ENCODE measurements around the gene ZNF362.
A peak's percentile ranks its signal among the peaks of the same experiment; 100 is the strongest.

Gene ZNF362

GRCh38 chr1:33250724-33251123, 5.6 kb upstream of the ZNF362 start:
- H3K36me3 ChIP-seq (ENCODE audit: control insufficient read depth in 2 of 2, insufficient read depth in 1 of 2, low read length in 2 of 2), result no peaks in the 10 kb centered on the region
- no peak overlapping the region for H3K27ac ChIP-seq (ENCODE audit: extremely low read depth, low read depth, low read length)
- no peaks in the 10 kb centered on the region for H3K4me1 ChIP-seq (ENCODE audit: control insufficient read depth, insufficient read depth, low read length)
- no peak for TF ChIP-seq ZNF362 (tag by site-specific recombination; IDR thresholded peaks at IDR 0.05)
- no peak for TF ChIP-seq ZNF26 (tag by site-specific recombination; IDR thresholded peaks at IDR 0.05)
- TF ChIP-seq, protein P1, sequence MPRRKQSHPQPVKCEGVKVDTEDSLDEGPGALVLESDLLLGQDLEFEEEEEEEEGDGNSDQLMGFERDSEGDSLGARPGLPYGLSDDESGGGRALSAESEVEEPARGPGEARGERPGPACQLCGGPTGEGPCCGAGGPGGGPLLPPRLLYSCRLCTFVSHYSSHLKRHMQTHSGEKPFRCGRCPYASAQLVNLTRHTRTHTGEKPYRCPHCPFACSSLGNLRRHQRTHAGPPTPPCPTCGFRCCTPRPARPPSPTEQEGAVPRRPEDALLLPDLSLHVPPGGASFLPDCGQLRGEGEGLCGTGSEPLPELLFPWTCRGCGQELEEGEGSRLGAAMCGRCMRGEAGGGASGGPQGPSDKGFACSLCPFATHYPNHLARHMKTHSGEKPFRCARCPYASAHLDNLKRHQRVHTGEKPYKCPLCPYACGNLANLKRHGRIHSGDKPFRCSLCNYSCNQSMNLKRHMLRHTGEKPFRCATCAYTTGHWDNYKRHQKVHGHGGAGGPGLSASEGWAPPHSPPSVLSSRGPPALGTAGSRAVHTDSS (tag by site-specific recombination; IDR thresholded peaks at IDR 0.05), result peak; percentile 30; the same call in 1 of the 2 replicates
- no peak for TF ChIP-seq ZNF571 (tag by site-specific recombination; IDR thresholded peaks at IDR 0.05)
- ChIA-PET CTCF (interaction anchor here (0.5 kb wide), 1 partner anchor 140 kb away, joined by 3 read pairs; no protein-coding TSS in a partner anchor), POLR2A (no interaction called here)
- H3K4me3 ChIP-seq (ENCODE audit: low read depth, low read length), result no peak overlapping the region
- H3K9me3 ChIP-seq (ENCODE audit: control insufficient read depth, insufficient read depth, low read depth, low read length), result no peaks in the 10 kb centered on the region

- Histone ChIP-seq H3K4me1 (ENCODE audit: control insufficient read depth, insufficient read depth, low read length) (no peaks in the 10 kb centered on the region), H3K36me3 (ENCODE audit: control insufficient read depth in 2 of 2, insufficient read depth in 1 of 2, low read length in 2 of 2) (no peaks in the 10 kb centered on the region), H3K9me3 (ENCODE audit: control insufficient read depth, insufficient read depth, low read depth, low read length) (no peaks in the 10 kb centered on the region), H3K27ac (ENCODE audit: extremely low read depth, low read depth, low read length) (no peak overlapping the region), H3K4me3 (ENCODE audit: low read depth, low read length) (no peak overlapping the region)
- TF ChIP-seq KLF16 (tag by site-specific recombination; IDR thresholded peaks at IDR 0.05) (no peak), WT1 (tag by site-specific recombination; IDR thresholded peaks at IDR 0.05) (peak; percentile 95)
- CTCF ChIA-PET, result no interaction called here
- POLR2A ChIA-PET, result no interaction called here
Measured at GRCh38 chr1:33254491-33254890, 1.8 kb upstream of the ZNF362 start.

- peak overlapping the region; percentile 80 for H3K27ac ChIP-seq (ENCODE audit: extremely low read depth, low read depth, low read length)
- TF ChIP-seq ZNF138 (tag by site-specific recombination; IDR thresholded peaks at IDR 0.05; ENCODE audit: borderline replicate concordance) (no peak), SETDB1 (IDR thresholded peaks at IDR 0.05; ENCODE audit: insufficient read length, low read length) (no peak), ZNF571 (tag by site-specific recombination; IDR thresholded peaks at IDR 0.05) (no peak), ZNF19 (tag by site-specific recombination; IDR thresholded peaks at IDR 0.05; ENCODE audit: low read depth) (no peak), AEBP2 (tag by site-specific recombination; IDR thresholded peaks at IDR 0.05; ENCODE audit: borderline replicate concordance) (no peak), ZNF529 (tag by site-specific recombination; IDR thresholded peaks at IDR 0.05; ENCODE audit: insufficient replicate concordance) (no peak), ZFHX2 (tag by site-specific recombination; conservative IDR thresholded peaks at IDR 0.05) (no peak), ZNF433 (tag by site-specific recombination; IDR thresholded peaks at IDR 0.05; ENCODE audit: low read depth) (no peak), GLI2 (tag by site-specific recombination; IDR thresholded peaks at IDR 0.05; ENCODE audit: borderline replicate concordance, low read depth) (no peak), EGR2 (tag by site-specific recombination; IDR thresholded peaks at IDR 0.05; ENCODE audit: low read depth) (no peak), PATZ1 (tag by site-specific recombination; IDR thresholded peaks at IDR 0.05) (peak; percentile 60), ZNF202 (tag by site-specific recombination; IDR thresholded peaks at IDR 0.05; ENCODE audit: borderline replicate concordance) (no peak), BCL11A (tag by site-specific recombination; IDR thresholded peaks at IDR 0.05; ENCODE audit: low read depth) (no peak), ZBTB8A (tag by site-specific recombination; IDR thresholded peaks at IDR 0.05) (peak; percentile 63)
- TF ChIP-seq, protein P2, sequence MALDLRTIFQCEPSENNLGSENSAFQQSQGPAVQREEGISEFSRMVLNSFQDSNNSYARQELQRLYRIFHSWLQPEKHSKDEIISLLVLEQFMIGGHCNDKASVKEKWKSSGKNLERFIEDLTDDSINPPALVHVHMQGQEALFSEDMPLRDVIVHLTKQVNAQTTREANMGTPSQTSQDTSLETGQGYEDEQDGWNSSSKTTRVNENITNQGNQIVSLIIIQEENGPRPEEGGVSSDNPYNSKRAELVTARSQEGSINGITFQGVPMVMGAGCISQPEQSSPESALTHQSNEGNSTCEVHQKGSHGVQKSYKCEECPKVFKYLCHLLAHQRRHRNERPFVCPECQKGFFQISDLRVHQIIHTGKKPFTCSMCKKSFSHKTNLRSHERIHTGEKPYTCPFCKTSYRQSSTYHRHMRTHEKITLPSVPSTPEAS (tag by site-specific recombination; IDR thresholded peaks at IDR 0.05), result no peak
Measured at GRCh38 chr1:33255347-33256220, 708 bp upstream of the ZNF362 start.

More at GRCh38 chr1:33255347-33256220, 708 bp upstream of the ZNF362 start:
- Histone ChIP-seq H3K9me3 (ENCODE audit: control insufficient read depth, insufficient read depth, low read depth, low read length) (no peaks in the 10 kb centered on the region), H3K36me3 (ENCODE audit: control insufficient read depth in 2 of 2, insufficient read depth in 1 of 2, low read length in 2 of 2) (no peaks in the 10 kb centered on the region), H3K4me1 (ENCODE audit: control insufficient read depth, insufficient read depth, low read length) (no peaks in the 10 kb centered on the region), H3K4me3 (ENCODE audit: low read depth, low read length) (peak overlapping the region; percentile 73)
- POLR2A ChIA-PET, result interaction anchor here (0.8 kb wide), 1 partner anchor 48 kb away, joined by 3 read pairs; no protein-coding TSS in a partner anchor
- CTCF ChIA-PET, result no interaction called here

All from HEK293 (cell line).